Endothelial cell of hepatic sinusoid (primary cell): Measurements from ENCODE around the gene FZR1.

Experiments used
- in situ Hi-C: cut with HindIII; loops from 2 replicates; pipeline ENCODE4 v1.10.0; 2017; ENCODE audit warnings: low sequenced_read_pairs

FZR1 gene

DNA sequence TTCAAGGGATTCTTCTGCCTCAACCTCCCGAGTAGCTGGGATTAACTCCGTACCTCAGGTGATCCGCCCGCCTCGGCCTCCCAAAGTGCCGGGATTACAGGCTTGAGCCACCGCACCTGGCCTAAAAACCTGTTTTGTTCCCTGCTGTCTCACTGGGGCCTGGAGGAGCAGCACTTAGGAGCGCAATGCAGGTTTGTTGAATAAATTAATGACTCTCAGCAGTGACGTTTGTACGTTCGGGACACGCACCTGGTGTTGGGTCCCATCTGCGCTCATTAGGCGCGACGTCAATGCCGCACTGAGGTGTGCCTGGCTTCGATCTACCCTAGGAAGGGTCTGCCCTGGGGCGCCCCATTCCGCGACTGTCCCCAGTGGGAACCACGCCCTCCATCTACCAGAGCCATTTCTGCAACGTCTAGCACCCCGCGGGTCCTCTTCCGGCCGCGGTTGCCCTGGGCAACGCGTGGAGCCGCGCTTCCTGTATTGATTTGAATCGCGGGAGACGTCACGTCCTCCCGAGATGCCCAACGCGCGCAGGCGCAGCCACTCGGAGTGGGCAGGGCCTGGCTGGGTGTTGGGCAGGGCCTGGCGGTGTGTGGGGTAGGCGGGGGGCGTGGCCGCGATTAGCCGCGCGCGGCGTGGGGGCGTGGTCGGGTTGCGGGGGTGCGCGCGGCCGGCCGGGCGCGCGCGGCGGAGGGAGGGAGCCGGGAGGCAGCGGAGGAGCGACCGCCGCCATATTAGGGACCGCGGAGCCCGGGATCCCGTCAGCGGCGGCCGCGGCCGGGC, at the start of gene FZR1:
Gene FZR1, plus strand, starts transcription at position 714 of the 786 bp plus-strand sequence. CDS start 16,679 bp downstream, outside the sequence.
- in situ Hi-C loops = no loop called here

DNA sequence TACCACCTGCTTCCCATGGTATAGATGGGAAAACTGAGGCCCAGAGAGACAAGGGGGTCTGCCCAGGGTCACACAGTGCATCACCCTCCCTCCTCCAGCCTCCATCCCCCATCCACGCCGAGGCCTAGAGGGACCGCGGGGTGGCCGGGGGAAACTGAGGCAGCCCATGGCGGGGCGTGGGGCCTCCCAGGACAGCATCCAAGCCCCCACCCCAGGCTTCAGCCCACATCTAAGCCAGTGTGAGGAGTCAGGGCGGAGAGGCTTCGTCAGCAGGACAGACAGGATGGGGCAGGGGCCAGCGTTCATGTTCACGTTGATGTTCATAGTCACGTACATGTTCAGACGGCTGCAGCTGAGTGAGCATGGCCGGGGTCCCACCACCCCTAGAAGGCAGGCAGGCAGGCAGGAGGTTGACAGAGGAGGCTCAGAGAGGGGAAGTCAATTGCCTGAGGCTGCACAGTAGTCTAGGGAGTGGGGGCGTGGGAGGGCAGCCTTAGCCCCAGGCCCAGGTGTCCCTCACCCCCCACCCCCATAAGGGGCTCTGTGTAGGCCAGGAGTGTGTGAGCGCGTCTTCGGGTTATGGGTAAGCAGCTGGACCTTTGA, 49.1 kb upstream of the FZR1 start:
- in situ Hi-C loops = no loop called here

DNA sequence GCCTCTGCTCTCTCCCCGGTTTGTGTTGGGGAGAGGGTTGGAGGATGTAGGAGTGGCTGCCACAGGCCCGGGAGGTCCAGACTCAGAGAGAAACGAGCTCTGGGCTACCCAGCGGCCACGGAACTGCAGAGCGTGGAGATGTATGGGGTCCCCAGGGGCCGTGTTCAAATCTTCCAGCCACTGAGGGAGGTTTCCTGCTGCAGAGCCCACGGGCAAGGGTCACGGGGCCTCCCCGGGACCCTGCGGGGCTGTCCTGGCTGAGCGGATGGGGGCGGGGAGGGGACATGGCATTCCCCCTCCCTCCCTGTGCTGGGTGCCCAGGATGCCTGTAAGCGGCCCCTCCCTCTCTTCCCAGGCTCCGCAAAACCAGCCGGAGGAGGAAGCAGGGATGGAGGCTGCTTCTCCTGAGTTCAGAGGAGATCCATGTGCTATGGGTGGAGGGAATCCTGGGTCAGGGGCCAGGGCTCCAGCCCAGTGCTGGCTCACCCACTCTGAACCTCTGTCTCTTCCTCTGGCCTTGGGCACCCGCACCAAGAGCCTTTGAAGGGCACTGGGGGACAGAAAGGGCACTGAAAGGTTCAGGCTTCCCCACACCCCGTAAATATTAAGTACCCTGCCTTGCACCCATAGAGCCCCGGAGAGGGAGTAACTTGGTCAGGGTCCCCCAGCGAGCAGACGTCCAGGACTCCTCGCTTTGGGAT, 48.4 kb upstream of the FZR1 start:
- in situ Hi-C loops = no loop called here

DNA sequence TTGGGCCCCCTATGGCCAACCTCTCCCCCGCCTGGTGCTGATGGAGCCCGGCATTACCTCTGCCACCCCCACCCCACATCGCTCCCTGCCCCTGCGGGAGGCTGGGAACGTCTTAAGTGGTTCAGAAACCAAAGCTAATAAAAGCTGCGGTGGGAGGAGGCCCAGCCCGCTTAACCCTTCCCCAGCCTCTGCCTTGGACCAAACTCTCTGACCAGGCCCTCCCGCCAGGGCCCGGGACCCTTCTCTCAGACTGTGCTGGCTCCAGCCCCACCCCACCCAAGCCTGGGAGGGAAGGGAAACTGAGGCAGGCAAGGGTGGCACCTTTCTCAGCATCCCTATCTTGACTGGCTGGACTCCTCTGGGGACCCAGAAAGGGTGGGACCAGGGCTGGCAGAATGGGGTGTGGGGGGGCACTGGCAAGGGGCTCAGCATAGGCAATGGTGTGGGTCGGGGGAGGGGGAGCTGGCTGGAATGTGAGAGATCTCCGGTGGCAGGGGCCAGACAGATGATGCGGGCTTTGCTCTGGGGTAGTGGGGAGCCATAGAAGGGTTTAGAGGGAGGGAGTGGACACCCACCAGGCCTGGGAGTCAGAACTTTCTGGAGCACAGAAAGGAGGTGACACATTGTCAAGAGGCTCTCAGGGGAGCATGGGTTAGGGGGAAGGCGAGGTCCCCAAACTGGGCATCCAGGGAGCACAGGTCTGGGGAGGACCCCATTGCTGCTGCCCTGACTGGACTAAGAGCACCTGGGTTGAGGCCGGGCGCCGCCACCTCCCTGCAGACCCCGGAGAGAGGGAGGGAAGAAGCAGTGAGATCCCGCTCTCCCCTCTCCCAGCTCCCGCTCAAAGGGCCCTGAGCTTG, 47.7 kb upstream of the FZR1 start:
- in situ Hi-C loops = no loop called here

DNA sequence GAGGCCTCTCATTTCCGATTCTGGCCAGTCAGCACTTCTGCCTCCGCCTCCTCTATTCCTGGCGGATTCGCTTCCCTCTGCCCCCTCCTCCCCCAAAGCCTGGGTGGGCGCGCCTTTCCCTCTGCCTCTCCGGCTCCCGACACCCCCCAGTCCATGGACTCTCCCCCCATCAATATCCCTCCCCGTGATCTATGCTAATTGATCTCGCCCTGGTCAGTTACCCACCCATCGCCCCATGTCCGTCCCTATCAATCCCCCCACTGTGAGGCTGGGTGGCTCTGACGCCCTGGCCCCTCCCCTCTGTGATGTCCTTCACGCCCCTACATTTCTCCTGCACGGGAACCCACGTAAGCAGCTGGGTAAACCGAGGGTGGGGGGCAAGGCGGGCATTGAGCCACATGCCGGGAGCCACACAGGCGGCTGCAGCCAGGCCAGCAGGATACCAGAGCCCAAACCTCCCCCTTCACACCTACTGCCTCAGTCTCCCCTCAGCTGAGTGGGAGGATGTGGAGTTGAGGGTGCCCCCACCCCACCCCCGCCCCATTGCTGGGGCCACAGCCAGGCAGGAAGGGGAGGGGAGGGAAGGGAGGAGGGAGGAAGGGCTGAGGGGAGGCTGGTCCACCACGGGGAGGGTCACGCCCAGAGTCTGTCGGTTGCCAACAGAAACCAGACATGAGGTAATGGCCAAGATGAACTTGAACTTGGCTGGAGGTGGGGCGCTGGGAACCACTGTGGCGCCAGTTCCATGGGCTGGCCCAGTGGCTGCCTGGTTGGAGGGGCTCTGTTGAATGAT, 46.8 kb upstream of the FZR1 start:
- in situ Hi-C loops = no loop called here

DNA sequence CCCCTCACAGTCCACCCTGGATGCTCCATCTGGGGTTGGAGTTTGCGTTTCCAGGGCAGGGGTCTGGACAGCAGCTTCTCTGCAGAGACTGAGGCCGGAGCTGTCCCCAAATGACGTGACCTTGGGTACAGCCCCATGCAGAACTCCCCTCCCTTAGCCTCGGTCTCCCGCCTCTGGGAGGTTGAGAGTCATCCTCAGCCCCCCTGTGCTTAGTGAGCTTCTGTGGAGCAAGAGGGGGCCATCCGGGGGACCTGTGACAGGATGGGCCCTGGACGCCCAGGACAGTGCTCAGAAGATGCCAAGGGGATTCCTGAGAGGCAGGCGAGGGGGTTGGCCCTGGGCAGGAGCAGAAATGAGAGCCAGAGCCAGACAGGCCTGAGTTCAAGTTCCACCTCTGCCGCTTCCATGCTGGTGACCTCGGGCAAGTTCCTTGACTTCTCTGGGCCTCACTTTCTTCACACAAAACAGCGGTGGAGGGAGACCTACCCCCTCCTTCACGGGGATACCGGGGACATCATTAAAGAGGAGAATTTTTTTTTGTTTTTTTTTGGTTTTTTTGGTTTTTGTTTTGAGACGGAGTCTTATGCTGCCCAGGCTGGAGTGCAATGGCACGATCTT, 46.0 kb upstream of the FZR1 start:
- in situ Hi-C loops = no loop called here

DNA sequence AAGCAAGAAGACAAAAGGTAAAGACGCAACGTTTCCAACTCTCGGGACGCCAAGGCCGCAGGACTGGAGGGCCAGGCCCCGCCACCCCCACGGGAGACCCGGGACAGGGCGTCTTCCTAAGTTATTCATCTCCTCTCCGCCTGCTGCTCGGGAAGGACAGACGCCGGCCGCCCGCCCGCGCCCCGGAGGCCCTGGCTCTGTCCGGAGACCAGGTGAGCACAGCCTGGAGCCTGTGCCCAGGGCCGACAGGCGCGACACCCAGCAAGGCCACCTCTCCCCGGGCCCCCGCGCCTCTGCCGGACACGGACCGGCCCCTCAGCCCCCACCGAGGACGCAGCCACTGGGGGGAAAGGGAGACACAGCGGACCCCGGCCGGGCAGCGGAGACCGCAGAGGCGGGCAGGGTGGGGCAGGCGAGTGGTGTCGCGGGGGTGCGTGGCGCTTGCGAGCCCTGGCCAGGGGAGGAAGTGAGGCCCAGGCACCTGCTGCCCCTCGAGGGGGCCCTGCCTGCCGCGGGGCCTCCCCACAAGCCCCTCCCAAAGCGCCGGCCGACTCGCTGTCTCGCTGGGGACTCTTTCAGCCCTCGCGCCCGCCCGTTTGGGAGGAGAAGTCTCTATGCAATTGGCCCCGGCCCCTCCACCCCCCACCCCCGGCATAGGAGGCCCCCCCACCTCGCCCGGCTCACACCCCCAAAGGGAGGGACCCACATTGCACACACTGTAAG, 43.0 kb upstream of the FZR1 start:
- in situ Hi-C loops = no loop called here

DNA sequence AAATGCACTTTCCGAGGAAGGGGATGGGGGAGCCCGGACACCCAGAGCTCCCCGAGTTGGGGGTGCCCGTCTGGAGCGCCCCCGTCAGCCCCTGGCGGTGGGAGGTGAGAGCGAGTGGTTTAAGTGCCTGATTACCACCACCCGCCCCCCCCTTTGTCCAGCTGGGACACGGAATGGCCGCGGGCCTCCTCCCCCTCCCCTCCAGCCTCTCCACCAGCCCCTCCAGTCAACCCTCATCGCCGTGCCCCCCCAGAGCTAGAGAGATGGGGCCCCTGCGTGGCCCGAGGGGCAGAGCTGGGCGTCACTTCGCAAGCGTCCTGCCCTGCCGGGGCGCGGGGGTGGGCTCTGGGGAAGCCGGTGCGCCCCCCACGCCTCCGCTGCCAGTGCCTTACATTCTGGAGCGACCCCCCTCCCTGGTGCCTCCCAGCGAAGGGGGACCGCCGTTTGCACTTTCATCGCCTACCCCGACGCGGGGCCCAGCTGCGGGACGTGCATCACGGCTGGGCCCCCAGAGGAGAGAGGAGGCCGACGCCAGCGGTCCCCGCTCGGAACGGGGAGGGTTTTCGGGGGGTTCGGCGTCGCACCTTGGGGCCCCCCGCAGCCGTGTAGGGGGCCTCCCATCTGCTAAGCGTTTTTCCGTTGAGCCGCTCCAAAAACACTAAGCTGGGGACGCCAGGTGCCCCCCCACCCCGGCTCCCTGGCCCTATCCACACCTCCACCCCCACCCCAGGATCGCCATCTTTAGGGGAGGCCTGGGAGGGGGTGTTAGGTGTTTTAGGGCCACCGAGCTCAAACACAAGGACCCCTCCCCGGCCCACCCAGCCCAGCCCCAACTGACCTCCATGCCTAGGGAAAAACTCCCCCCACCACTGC, 42.2 kb upstream of the FZR1 start:
- in situ Hi-C loops = no loop called here

DNA sequence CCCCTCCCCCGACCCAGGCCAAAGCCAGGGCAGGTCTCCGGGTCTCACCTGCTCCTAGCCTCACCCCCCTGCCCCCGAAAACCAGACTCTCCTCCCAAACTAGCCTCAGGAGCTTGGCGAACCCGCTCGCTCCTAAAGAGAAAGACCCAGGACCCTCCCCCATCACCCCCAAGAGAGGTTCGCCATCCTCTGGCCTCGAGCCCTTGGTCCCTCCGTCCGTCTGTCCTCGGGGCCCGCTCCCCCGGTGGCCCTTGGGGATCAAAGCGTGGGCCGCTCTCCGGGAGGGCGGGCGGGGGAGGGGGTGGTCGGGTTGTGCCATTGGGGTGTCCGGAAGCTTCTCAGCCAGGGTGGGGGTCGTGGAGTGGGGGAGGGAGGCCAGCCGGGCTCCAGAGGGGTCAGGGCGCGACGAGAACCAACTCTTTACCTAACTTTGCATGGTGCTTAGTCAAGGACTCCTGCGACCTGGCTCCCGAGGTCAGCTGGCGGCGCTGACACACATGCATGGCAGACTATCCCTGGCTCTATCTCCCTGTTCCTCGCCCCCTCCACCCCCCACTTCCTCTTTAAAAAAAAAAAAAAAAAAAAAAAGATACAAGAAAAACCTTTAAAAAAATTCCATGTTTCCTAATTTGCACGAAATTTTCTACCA, 41.4 kb upstream of the FZR1 start:
- in situ Hi-C loops = loop anchor here (5.0 kb wide), 1 partner anchor 147 kb away; no protein-coding TSS in a partner anchor

DNA sequence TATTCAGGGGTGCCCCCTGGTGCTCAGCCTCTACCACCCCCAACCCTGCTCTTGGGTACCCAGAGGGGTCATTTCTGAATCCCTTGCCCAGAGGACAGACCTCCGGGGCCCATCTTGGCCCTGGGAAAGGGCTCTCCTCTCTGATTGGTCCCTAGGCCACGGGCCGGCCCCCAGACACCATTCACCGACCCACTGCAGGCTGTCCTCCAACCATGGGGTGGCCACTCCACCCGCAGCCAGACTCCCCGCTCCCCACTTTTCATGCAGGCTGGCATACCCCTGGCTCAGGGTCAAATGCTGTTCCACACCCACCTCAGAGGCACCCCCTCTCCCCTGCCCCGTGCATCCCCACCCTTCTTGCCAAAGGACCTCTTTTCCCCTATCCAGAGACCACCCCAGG, 40.6 kb upstream of the FZR1 start:
- in situ Hi-C loops = loop anchor here (5.0 kb wide), 1 partner anchor 148 kb away; no protein-coding TSS in a partner anchor

DNA sequence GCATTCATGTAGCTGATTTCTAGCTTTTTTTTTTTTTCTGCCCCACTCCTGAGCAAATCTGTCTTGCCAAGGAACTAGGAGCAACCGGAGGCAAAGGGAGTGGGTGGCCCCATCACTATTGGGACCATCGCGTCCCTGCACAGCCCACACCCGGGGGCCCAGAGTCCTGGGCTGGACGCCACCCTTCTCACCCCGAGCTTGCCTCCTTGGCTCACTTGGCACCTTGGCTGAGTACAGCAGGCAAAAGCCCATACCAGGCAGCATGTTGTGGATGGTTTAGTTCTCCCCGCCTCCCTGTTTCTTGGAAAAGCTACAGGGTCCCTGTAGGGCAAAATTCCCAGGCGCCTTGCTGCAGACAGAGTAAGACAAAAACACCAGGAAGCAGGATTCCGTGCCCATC, 39.5 kb upstream of the FZR1 start:
- in situ Hi-C loops = loop anchor here (5.0 kb wide), 1 partner anchor 149 kb away; no protein-coding TSS in a partner anchor

DNA sequence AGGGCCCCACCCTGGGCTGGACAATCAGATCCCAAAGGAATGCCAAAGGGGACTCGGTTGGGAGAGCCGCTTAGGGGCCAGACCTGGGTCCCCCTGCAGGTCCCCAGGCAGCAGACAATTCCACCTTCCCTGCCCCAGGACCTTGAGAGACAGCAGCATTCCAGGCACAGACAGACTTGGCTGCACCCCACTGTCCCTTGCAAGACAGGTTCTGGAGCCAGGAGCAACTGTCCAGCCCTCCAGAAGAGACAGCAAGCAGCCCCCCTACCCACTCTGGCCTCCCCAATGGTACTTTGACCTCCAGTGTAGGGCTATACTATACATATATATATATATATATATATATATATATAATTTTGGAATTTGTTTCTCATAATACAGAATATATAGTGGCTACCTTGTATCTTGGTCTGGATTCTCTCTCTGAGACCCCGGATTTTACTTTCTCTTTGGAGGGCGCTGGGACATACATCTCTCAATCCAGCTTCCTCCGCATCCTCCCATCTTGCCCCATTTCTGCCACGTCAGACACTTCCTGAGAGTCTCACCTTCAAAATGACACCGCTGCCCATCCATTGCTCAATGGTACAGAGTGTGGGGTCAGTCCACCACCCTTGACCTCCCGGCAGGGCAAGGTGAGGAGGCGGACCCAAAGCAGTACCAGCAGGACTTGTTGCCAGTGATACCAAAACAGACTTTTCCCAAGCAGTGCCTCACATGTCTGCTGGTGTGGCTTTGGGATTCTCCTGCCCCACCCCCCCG, 38.5 kb upstream of the FZR1 start:
- in situ Hi-C loops = loop anchor here (5.0 kb wide), 1 partner anchor 150 kb away; no protein-coding TSS in a partner anchor

DNA sequence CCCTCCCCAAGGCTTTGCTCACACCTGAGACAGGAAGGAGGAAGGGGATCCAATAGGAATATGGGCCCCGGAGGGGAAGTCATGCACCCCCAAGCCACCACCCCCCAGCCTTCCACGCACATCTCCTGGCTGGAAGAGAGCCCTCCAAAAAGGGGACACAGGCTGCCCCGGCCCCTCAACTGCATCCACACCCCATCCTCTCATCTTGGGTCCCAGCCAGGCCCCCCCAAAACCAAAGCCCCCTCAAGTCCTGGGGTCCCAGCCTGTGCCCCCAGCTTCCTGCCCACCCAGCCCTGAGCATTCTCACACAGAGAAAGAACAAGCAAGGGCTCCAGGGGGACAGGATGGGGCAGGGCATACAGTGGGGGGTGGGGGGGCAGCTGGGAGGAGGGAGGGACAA, 37.9 kb upstream of the FZR1 start:
- in situ Hi-C loops = loop anchor here (5.0 kb wide), 1 partner anchor 151 kb away; no protein-coding TSS in a partner anchor

DNA sequence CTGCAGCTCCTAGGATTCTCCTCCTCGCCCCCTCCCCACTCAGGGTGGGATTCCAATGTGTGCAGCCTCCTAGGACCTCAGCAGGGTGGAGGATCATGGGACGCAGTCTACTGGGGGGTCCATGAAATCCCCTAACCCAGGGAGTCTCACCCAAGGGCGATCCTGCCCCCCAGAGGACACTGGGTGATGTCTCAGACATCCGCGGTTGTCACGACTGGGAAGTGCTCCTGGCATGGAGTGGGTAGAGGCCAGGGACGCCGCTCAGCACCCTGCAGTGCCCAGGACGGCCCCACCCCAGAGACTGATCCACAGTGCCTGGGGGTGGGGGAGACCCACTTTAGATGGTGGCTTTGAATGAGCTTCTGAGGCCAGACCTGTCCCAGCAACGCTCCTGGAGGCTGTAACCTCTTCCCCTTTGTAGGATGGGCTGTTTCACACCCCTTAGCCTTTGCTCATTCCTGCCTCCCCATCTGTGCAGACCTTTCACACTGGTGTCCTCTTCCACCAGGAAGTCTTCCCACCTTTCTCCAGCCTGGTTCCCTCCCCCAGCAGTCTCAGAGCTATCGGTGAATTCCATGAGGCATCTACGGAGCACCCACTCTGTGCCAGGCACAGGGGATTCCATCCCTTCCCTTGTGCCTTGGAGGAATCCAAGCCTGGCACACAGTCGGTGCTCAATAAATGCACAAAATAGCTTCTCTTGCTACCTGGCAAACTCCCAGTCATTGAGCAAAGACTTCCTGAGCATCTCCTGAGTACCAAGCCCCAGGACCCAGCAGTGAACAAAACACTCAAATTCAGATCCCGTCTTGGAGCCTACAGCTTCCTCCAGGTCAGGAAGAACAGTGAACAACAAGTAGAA, 36.2 kb upstream of the FZR1 start:
- in situ Hi-C loops = loop anchor here (5.0 kb wide), 1 partner anchor 153 kb away; no protein-coding TSS in a partner anchor

DNA sequence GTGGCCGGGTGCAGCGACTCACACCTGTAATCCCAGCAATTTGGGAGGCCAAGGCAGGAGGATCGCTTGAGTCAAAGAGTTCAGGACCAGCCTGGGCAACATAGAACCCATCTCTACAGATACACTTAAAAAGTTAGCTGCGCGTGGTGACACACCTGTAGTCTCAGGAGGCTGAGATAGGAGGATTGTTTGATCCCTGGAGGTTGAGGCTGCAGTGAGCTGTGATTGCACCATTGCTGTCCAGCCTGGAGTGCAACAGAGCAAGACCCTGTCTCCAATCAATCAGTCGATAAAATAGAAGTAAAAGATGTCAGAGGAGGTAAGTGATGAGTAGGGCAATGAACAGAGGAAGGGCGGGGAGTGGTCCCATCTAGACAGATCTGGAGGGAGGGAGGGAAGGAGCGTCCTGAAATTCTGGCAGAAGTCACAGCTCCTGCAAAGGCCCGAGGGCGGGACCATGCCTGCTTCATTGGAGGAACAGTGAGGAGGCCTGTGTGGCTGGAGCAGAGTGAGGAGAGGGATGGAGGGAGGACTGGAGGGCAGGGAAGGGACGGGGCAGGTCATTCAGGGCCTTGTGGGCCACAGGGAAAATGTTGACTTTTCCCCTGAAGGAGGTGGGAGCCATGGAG, 35.5 kb upstream of the FZR1 start:
- in situ Hi-C loops = no loop called here
